Activated CD4-positive, alpha-beta T cell treated with anti-CD3 and anti-CD28 coated beads, Interleukin-2, amount 50 U/mL, for 48 hours (primary cell): ENCODE results near the gene DHRS12.
A peak's percentile ranks its signal among the peaks of the same experiment; 100 is the strongest.

Experiments used
- DNase-seq, 2 experiments: peaks; one replicate each; pipeline ENCODE4 v3.0.0-alpha.2; 2020

The DHRS12 gene

DNA sequence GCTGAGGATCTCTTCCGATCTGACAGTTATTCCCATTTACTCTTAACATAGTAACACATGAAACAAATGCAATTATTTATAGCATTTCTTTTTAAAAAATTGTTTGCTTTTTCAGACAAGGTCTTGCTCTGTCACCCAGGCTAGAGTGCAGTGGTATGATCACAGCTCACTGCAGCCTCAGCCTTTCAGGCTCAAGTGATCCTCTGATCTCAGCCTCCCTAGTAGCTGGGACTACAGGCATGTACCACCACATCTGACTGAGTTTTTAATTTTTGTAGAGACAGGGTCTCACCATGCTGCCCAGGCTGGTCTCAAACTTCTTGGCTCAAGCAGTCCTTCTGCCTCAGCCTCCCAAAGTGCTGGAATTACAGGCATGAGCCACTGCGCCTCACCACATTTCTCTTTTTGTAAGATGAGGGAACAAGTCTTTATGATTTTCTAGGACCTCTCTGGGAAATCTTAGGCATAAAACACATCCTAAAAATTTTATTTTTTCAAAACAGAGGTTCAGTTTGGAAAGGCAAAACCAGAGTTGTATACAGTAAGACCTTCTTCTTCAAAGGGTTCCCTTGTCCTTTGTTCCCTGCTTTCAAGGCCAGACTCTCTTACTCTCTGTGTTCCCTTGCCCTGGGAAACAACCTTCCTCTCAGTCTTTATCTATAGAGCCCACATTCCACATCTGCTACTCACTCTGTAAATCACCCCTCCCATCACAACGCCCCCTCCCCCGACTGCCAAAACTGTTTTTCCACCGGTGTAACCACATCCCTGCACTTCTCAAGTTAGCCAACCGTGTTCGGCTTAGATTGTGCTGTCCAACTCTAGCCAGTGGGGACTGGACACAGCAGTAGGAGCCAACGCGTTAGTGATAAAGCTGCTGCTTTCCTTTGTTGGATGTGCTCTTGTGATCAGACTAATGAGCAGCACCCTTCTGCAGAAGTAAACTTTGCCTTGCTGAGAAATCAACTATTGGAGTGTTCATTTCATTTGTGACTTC lies 56.2 kb downstream of the DHRS12 start:
- DNase-seq: no peak

DNA sequence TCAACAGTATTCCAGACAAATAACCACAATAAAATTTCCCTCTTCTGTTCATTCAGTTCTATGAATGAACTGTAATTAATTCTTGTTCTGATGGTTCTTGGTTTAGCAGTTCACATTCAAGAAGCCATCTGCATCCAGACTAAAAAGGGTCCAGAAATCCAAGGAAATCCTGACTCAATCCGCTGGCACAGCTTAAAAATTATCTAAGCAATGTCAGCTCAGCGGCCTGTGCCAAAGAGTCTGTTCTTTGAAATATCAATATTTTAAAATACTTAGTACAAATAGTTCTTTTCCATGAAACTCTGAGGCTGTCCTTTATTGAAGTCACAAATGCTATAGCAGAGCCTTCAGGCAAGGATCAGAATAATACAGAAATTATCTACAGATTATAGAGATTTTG lies 57.2 kb downstream of the DHRS12 start:
- no peak for DNase-seq

DNA sequence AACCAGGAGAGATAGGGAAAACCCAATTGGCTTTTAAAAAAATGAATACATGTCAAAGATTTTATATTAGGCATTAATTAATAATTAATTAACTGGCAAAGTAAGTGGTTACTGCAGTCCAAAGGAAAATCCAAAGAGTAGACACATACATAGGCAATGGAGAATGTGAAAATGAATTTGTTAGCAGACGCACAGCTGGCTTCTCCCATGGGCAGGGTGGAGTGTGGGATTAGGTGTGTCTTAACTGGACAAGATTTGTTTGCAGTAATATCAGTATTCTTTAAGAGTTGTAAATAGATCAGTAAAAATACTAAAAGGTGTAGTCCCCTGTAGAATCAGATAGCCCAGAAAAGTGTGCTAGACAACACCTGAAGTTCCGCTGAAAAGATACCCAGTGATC lies 58.7 kb downstream of the DHRS12 start:
- no peak for DNase-seq

DNA sequence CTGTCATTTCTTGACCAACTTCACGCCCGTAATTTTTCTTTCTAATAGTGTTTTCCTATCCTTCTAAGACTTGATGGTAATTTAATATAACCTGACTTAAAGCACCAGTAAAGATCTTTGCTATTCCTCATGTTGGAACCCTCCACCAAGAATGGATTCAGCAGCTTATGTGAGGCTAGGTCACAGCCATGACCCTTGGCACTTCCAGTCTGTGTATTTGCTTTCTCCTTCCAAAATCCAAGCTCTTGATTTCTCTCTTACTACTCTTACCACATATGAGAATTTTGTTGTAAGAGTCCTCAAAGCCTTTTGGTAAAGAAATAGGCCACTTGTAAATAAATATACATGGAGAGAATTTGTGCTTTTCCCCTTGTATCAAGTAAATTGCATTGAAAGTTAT lies 61.4 kb downstream of the DHRS12 start:
- no peak for DNase-seq

DNA sequence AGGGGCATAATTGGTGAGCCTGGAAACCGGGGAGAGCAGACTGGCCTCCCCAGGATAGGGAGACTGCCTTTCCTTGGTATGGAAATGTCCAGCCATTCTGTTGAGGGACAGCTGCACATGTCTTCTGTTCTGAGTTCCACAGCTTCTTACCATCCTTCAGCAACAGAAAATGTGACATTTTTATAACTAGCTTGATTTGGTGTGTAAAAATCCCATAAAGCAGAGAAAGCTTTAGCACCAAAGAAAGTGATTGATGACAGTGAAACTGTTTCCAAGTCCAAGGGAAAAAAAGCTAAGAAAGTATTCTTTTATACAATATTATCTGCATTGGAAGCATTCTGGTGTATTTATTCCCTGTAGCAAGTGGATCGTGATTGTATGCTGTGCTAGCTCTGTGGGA lies 61.9 kb downstream of the DHRS12 start:
- DNase-seq: no peak

DNA sequence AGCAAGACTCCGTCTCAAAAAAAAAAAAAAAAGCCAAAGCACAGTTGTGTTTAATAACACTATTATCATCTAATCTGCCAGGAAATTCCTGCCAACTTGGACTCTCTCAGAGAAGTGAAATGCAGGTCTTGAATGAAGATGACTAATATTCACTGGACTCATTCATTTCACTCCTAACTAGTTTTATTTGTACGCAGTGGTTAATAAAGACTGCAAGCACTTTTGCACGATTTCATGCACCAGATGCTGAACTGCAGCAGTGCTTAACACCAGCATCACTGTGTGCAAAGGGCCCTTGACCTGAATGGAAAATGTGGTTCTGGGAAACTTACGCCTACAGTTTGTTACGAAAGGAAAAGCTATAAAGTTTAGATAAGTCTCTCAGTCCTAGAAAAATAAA lies 63.3 kb downstream of the DHRS12 start:
- no peak for DNase-seq

DNA sequence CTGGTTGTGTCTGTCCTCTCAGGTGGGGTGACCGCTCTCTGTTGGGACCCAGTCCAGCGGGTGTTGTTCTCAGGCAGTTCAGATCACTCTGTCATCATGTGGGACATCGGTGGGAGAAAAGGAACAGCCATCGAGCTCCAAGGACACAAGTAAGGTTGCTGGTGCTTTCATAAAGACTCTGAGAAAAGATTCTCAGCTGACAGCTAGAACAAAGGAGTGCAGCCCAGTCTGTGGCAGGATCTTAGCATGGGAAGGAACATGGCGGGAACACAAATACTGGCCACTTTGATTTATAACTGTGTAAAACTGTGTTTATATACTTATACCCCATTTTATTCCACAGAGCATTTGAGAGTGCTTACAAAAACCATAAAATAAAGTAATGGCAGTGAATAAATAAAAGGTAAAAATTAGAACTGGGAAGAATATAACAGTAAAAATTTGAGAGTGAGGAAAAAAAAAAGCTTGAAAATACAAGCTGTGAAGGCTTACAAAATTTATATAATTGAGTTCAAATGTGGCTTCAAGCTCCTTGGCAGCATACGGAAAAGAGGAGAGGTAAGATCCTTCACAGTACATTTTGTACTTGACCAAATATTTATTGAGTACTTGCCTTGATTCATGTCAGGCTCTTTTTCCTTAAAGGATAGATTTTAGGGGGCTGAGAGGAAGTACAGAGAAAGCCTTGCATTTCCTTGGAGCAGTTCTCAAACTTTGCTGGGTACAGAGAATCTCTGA lies 64.8 kb downstream of the DHRS12 start:
- no peak for DNase-seq

DNA sequence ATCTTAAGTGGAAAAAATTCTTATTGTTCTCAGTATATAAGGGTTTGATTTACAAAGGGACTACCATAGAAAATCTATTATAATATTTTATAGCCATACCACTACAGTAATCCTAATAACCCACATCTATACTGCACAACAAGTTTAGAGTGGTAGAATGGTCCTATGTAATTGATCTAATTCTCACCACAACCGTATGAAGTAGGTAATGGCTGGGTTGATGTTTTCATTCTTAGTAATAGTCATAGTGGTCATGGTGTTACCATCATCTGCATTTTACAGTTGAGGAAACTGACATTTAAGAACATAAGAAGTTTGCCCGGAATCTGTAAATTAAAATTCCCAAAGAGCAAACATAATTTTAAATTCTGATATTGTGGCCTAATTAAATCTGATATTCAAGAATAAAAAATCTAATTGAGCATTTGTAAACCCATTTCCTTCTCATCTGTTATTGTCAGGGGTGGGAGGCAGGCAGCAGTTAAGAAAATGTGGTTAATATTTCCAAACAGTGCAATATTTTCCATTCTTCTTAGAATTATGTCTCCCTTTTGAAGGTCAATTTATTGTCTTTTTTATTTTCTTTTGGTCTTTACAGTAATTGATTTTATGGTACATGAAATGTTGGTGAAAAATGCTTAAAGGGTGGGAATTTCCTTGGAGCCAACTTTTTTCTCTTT lies 65.6 kb downstream of the DHRS12 start:
- no peak for DNase-seq

DNA sequence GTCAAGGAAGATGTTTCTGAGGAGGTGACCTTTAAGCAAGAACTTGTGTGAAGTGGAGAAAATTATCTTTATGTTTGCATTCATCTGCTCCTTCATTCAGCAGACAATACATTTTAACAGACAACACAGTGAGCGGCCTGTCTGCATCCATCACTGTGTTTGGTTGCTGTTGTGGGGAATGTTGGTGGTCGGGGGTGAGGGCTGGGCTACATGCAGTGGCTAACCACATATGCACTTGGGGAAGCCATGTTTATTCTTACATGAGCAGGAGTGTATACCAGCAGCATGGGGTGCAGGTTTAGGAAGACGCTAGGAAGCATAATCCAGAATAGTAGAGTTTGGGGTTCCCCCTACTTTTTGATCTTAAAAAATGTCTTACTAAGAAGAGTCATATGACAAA lies 66.4 kb downstream of the DHRS12 start:
- DNase-seq: no peak

DNA sequence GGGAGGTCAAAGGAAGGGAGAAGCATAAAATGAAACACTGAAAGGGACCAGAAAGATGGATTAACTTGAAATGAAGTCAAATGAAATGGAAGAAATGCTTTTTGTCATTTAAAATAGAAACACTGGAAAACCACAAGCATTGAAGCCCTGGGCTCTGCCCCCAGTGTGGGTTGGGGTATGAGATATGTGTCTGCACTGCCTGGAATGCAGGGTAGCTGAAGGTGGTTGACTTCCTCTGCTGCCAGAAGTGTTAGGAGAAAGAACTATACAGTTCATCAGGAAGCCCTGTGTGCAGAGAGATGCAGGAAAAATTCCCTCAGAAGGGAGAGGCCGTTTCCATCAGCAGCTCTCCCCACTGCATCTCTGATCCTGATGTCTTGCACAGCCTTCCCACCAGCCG lies 69.2 kb downstream of the DHRS12 start:
- DNase-seq: no peak

DNA sequence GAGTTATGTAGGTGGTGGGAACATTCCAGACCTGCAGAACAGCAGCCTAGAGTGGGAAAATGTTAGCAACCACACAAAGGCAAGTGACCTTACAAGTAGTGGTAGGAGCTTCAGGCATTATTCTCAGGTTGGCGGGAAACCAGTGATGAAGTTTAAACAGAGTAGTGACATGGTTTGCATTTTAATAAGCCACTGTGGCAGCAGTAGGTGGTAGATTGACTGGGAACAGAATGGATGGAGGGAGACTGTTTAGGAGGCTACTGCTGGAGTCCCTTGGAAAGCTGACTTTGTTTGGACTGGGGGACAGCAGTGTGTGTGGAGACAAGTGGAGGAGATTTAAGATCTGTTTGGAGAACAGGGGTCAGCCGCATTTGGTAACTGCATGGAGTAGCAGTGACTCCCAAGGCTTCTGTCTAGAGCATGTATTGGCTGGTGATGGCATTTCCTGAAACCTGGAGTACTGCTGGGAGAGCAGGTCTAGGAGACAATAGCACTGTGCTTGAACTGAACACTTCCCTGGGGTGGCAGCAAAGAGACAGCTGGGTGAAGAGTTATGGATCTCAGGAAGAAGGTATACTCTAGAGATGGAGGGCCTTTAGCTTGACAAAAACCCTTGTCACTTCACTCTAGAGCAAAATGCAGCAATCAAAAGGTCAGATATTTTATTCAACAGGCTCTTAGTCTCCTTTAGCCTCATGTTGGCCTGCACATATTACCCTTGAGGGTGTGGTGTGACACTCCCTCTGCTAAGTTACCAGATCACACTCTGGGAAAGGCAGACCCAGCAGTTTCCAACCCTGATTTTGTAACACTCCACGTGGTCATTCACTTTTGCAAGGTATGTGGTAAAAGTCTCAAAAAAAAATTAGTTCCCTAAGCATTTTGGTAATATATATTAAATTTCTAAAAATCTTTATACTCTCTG lies 70.3 kb downstream of the DHRS12 start:
- no peak for DNase-seq

DNA sequence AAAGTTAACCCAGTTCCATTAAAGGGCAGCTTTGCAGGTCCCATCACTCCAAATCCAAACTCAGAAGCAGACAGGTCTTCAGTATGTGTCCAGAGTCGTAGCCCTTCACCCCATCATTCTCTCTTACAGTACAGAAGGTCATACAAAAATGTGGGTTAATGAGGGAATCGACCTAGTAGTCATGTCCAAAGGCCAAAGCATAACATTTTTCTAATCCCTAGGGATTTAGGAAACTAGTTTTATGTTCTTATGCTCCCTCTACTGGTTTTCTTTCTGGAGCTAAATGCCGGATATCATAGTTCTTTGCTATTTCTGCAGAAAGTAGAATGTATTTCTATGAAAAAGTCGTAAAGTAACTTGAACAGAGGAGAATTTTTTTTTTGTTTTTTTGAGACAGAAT lies 72.2 kb downstream of the DHRS12 start:
- DNase-seq: no peak

DNA sequence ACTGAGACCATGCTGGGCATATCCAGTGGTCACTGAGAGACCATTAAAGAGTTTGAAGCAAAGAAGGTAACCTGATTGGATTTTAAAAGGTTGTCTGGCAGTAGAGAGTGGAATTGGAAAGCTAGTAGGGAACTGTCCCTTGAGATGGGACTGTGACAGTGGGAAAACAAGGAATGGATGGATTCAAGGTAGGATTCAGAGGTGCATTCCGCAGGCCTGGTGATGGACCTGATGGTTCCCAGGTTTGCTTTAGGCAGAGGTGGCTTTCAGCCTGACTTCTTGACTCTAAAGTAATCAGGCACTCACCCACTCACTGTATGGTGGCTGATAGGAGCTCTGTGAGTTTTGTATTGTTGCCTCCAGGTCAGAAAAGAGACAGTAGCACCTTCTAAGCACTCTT lies 73.0 kb downstream of the DHRS12 start:
- DNase-seq: no peak

DNA sequence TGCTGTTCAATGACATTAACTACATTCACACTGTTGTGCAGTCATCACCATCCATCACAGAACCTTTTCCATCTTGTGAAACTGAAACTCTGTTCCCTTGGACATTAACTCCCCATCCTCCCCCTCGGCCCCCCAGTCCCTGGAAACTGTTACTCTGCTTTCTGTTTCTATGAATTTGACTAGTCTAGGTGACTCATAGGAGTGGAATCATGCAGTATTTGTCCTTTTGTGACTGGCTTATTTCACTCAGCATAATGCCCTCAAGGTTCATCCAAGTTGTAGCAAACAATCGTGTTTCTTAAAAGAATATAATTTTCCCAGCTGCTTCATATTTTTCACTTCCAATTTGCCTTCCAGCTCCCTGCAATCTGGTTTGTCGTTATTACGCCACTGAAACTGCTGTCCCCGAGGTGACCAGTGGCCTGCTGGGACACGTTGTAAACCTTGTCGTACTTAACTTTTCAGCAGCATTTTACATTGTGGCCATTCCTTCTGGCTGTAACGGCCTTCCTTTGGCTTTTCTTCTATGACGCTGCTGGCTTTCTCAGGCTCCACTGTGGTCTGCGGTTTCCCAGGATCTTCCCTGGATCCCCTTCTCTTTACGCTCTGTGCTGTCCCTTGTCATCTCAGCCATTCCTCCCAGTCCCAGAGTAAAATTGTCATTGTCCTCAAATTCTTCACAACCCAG lies 74.0 kb downstream of the DHRS12 start:
- peak; percentile 34 to 58 for DNase-seq

DNA sequence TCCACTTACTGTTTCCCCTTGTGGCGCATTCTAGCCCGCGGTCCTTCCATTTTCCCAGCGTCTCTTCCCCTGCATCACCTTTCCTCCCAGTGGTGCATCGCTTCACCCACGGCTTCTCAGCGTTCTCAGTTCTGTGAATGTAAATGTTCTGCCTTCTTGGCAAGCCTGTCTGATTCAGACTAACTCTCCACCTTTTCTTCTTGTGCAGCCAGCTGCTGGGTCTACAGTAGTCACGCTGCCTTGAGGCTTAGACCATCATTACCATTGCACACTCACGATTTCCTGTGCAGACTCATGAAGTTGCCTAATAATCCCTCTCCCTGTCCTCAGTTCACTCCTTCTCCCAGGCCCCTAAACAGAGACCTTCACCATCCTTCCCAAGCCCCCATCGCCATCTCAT lies 75.0 kb downstream of the DHRS12 start:
- DNase-seq: no peak

DNA sequence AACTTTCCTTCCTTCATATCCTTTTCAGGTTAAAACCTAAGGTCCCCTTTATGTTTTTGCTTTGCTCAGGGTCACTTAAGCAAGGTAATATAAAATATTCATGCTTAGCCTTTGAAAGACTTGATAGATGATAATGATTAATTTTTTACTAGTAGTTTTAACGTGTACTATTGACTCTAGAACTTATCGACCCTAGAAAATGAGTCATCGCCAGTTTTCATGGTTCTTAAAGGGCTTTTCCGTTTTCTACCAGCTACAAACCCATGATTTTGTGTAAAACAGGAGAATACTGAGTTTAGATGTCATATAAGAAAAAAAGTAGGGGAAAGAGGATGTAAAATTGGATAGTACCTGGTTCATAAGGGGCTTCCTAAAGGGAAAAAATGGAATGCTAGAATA lies 75.7 kb downstream of the DHRS12 start:
- no peak for DNase-seq

DNA sequence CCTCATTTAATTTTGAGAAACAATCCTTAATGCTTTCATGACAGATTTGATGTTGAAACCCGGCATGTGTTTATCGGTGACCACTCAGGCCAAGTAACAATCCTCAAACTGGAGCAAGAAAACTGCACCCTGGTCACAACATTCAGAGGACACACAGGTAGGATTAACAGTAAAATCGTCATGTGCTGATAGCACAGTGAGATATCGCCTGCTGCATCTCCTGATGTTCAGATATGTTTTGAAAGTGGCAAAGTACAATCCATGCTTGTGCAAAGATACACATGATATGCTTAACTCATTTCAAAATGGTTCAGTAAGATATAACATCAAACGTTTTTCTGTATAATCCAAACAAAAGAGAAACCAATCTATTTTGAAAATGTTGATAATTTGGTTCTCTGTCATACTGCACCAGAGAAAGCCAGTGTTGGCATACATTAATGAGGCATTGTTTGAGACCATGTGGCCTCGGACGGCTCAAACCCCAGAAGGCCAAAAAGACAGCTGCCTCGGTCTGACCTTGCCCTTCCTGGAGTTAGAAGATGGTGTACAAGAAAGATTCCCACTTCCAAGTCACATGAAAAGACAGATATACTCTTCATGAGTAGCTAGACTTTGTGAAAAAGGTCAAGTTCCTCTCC lies 76.2 kb downstream of the DHRS12 start:
- no peak for DNase-seq

DNA sequence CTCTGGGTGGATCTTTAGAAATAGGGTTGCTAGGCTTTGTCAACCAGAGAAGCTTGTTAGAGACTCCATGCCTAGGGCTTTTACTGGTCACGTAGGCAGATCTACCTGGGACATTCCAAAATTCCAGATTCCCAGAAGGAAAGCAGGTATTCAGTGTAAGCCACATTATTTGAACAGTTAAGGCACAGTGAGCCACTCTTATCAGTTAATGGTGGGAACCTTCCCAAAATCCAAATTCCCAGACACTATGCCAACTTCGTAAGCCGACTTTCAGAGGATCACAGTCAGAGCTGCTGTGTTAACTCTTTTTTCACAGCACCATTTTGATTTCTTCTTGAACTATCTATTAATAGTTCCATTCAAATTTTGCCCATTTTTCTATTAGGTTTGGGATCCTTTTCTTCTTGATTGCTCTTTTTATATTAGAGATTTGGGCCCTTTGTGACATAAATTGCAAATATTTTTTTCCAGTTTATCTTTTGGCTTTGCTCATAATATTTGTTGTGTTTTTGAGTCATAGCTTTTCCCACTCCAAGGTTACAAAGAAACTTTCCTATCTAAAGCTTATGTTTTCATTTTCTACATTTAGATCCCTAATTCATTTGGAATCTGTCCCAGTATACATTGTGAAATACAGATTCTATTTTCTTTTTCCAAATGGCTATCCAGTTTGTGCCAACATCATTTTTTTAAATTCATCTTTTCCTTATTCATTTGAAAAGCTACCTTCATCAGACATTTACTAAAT lies 77.3 kb downstream of the DHRS12 start:
- no peak for DNase-seq

DNA sequence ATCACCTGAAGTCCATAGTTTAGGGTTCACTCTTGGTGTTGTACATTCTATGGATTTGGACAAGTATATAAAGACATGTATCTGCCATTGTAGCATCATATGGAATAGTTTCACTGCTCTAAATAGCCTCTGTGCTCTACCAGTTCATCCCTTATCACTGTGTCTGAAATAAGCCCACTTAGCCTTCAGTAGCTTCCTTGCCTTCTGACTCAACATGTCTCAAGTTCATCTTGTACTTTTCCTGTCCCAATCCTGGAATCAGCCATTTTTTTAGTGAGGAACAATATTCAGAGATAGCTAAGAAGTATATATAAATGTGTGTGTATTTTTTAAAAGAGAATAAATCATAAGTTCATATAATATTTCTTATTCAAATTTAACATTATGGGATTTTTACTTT lies 79.2 kb downstream of the DHRS12 start:
- no peak for DNase-seq

DNA sequence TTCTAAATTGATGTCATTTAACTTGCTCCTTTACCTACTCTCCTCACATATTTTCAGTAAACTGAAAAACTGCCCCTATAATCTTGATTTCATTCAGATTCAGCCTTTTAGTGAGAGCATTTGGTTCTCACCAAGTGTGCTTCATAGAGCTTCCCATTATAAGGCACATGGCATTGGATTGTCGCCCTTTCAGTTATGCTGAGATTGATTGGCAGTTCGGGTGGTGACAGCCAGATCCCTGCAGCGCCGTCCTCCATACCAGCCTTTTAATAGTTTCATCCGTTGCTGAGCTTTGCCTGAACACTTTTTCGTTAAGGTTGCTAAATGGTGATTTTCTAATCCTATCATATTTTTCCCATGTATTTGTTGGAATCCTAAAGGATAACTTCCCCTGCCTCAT lies 80.4 kb downstream of the DHRS12 start:
- no peak for DNase-seq

DNA sequence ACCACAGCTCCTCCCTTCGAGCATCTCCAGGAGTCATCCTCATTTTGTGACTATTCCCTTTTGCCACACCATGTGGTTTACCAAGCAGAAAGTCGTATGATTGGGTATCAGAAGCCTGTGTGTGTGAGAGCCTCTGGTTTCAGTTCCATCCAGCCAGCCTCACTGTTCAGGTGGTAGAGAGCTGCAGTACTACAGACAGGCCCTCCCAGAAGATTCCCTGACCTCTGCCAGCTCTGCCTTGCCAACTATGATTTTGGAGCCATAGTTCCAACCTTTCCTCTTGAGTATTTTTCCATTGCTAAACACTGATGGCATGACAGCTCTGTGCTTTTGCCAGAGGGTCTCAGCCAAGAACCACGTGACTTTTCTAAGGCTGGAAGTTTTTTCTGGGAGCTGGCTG lies 82.5 kb downstream of the DHRS12 start:
- no peak for DNase-seq
